ENCODE data around the gene DPYD. TPM values are rescaled to one million over a fixed set of nuclear protein-coding genes. Genes with fewer than 3 reads are reported as not detected.

The DPYD gene
- total and polyA plus RNA-seq, 4 donors: 16.2 to 51.3 (median 29.1) TPM

GRCh38 chr1:97901017-97901658 is 19.7 kb downstream of the DPYD start:
- H3K4me1 ChIP-seq (ENCODE audit: control insufficient read depth in 1 of 2, insufficient read depth in 2 of 2, low read length in 2 of 2): peaks cover 0 to 2% of the 10 kb centered on the region in 2 donors
- no peak overlapping the region for H3K4me3 ChIP-seq (ENCODE audit: low read length in 2 of 2)
- no peak for DNase-seq
- ATAC-seq (ENCODE audit: low FRiP score): no peak
- 49 to 57% methylated on average over 2 of the region's 2 CpGs for WGBS, 2 donors
- H3K27me3 ChIP-seq (ENCODE audit: control insufficient read depth in 1 of 2, insufficient read depth in 2 of 2, low read length in 1 of 2): no peaks in the 10 kb centered on the region
- H3K36me3 ChIP-seq (ENCODE audit: control insufficient read depth in 1 of 2, insufficient read depth in 2 of 2, low read length in 1 of 2): no peaks in the 10 kb centered on the region
- intact Hi-C loops (cut with DNase I): no loop called here
- H3K9me3 ChIP-seq (ENCODE audit: control insufficient read depth, low read length): peaks cover 2% of the 10 kb centered on the region
- no peak overlapping the region for H3K27ac ChIP-seq (ENCODE audit: low read depth in 1 of 2, low read length in 2 of 2)

GRCh38 chr1:97898948-97899347 is 21.9 kb downstream of the DPYD start:
- intact Hi-C loops (cut with DNase I): no loop called here
- WGBS, 2 donors: 50 to 55% methylated on average over 3 of the region's 3 CpGs

GRCh38 chr1:97895278-97895677 is 25.6 kb downstream of the DPYD start:
- ATAC-seq (ENCODE audit: low FRiP score): no peak

More at GRCh38 chr1:97898948-97899347, 21.9 kb downstream of the DPYD start:
- Histone ChIP-seq H3K9me3 (ENCODE audit: control insufficient read depth, low read length) (peaks cover 2% of the 10 kb centered on the region), H3K4me3 (ENCODE audit: low read length in 2 of 2) (no peak overlapping the region), H3K27ac (ENCODE audit: low read depth in 1 of 2, low read length in 2 of 2) (no peak overlapping the region), H3K4me1 (ENCODE audit: control insufficient read depth in 1 of 2, insufficient read depth in 2 of 2, low read length in 2 of 2) (peaks cover 0 to 2% of the 10 kb centered on the region in 2 donors), H3K27me3 (ENCODE audit: control insufficient read depth in 1 of 2, insufficient read depth in 2 of 2, low read length in 1 of 2) (no peaks in the 10 kb centered on the region), H3K36me3 (ENCODE audit: control insufficient read depth in 1 of 2, insufficient read depth in 2 of 2, low read length in 1 of 2) (no peaks in the 10 kb centered on the region)
- ATAC-seq (ENCODE audit: low FRiP score) (no peak), DNase-seq (no peak)

GRCh38 chr1:97893844-97894243 is 27.0 kb downstream of the DPYD start:
- intact Hi-C loops (cut with DNase I): no loop called here
- peaks cover 2% of the 10 kb centered on the region for H3K9me3 ChIP-seq (ENCODE audit: control insufficient read depth, low read length)
- no peaks in the 10 kb centered on the region for H3K36me3 ChIP-seq (ENCODE audit: control insufficient read depth in 1 of 2, insufficient read depth in 2 of 2, low read length in 1 of 2)
- H3K27ac ChIP-seq (ENCODE audit: low read depth in 1 of 2, low read length in 2 of 2): no peak overlapping the region
- H3K27me3 ChIP-seq (ENCODE audit: control insufficient read depth in 1 of 2, insufficient read depth in 2 of 2, low read length in 1 of 2): no peaks in the 10 kb centered on the region
- ATAC-seq (ENCODE audit: low FRiP score) (no peak), DNase-seq (no peak)
- H3K4me1 ChIP-seq (ENCODE audit: control insufficient read depth in 1 of 2, insufficient read depth in 2 of 2, low read length in 2 of 2): no peaks in the 10 kb centered on the region
- H3K4me3 ChIP-seq (ENCODE audit: low read length in 2 of 2): no peak overlapping the region

More at GRCh38 chr1:97895278-97895677, 25.6 kb downstream of the DPYD start:
- peaks cover 2% of the 10 kb centered on the region for H3K9me3 ChIP-seq (ENCODE audit: control insufficient read depth, low read length)
- WGBS, 2 donors: 89 to 91% methylated on average over 1 of the region's 1 CpG
- no peaks in the 10 kb centered on the region for H3K36me3 ChIP-seq (ENCODE audit: control insufficient read depth in 1 of 2, insufficient read depth in 2 of 2, low read length in 1 of 2)
- intact Hi-C loops (cut with DNase I): no loop called here
- no peak for DNase-seq
- H3K27ac ChIP-seq (ENCODE audit: low read depth in 1 of 2, low read length in 2 of 2): no peak overlapping the region
- no peaks in the 10 kb centered on the region for H3K4me1 ChIP-seq (ENCODE audit: control insufficient read depth in 1 of 2, insufficient read depth in 2 of 2, low read length in 2 of 2)
- no peaks in the 10 kb centered on the region for H3K27me3 ChIP-seq (ENCODE audit: control insufficient read depth in 1 of 2, insufficient read depth in 2 of 2, low read length in 1 of 2)
- H3K4me3 ChIP-seq (ENCODE audit: low read length in 2 of 2): no peak overlapping the region

- Histone ChIP-seq H3K27ac (ENCODE audit: low read depth in 1 of 2, low read length in 2 of 2) (no peak overlapping the region), H3K27me3 (ENCODE audit: control insufficient read depth in 1 of 2, insufficient read depth in 2 of 2, low read length in 1 of 2) (no peaks in the 10 kb centered on the region), H3K4me3 (ENCODE audit: low read length in 2 of 2) (no peak overlapping the region), H3K9me3 (ENCODE audit: control insufficient read depth, low read length) (no peaks in the 10 kb centered on the region), H3K4me1 (ENCODE audit: control insufficient read depth in 1 of 2, insufficient read depth in 2 of 2, low read length in 2 of 2) (no peaks in the 10 kb centered on the region), H3K36me3 (ENCODE audit: control insufficient read depth in 1 of 2, insufficient read depth in 2 of 2, low read length in 1 of 2) (no peaks in the 10 kb centered on the region)
- ATAC-seq (ENCODE audit: low FRiP score) (no peak), DNase-seq (no peak)
- 90 to 94% methylated on average over 1 of the region's 1 CpG for WGBS, 2 donors
- intact Hi-C loops (cut with DNase I): no loop called here
Measured at GRCh38 chr1:97886199-97886598, 34.6 kb downstream of the DPYD start.

GRCh38 chr1:97883823-97884222 is 37.0 kb downstream of the DPYD start:
- Histone ChIP-seq H3K27me3 (ENCODE audit: control insufficient read depth in 1 of 2, insufficient read depth in 2 of 2, low read length in 1 of 2) (no peaks in the 10 kb centered on the region), H3K4me3 (ENCODE audit: low read length in 2 of 2) (no peak overlapping the region), H3K36me3 (ENCODE audit: control insufficient read depth in 1 of 2, insufficient read depth in 2 of 2, low read length in 1 of 2) (no peaks in the 10 kb centered on the region), H3K27ac (ENCODE audit: low read depth in 1 of 2, low read length in 2 of 2) (no peak overlapping the region), H3K9me3 (ENCODE audit: control insufficient read depth, low read length) (no peaks in the 10 kb centered on the region), H3K4me1 (ENCODE audit: control insufficient read depth in 1 of 2, insufficient read depth in 2 of 2, low read length in 2 of 2) (no peaks in the 10 kb centered on the region)
- DNase-seq (no peak), ATAC-seq (ENCODE audit: low FRiP score) (no peak)
- 90 to 92% methylated on average over 1 of the region's 1 CpG for WGBS, 2 donors
- intact Hi-C loops (cut with DNase I): no loop called here

- no peaks in the 10 kb centered on the region for H3K4me1 ChIP-seq (ENCODE audit: control insufficient read depth in 1 of 2, insufficient read depth in 2 of 2, low read length in 2 of 2)
- no peak for DNase-seq
- H3K27ac ChIP-seq (ENCODE audit: low read depth in 1 of 2, low read length in 2 of 2): no peak overlapping the region
- H3K9me3 ChIP-seq (ENCODE audit: control insufficient read depth, low read length): no peaks in the 10 kb centered on the region
- H3K27me3 ChIP-seq (ENCODE audit: control insufficient read depth in 1 of 2, insufficient read depth in 2 of 2, low read length in 1 of 2): no peaks in the 10 kb centered on the region
- H3K4me3 ChIP-seq (ENCODE audit: low read length in 2 of 2): no peak overlapping the region
- H3K36me3 ChIP-seq (ENCODE audit: control insufficient read depth in 1 of 2, insufficient read depth in 2 of 2, low read length in 1 of 2): no peaks in the 10 kb centered on the region
- WGBS, 2 donors: 74 to 86% methylated on average over 2 of the region's 2 CpGs
- ATAC-seq (ENCODE audit: low FRiP score): no peak
- intact Hi-C loops (cut with DNase I): no loop called here
Measured at GRCh38 chr1:97877307-97877706, 43.5 kb downstream of the DPYD start.

- DNase-seq (no peak), ATAC-seq (ENCODE audit: low FRiP score) (no peak)
- 87% methylated on average over 3 of the region's 3 CpGs for WGBS, 2 donors
- Histone ChIP-seq H3K36me3 (ENCODE audit: control insufficient read depth in 1 of 2, insufficient read depth in 2 of 2, low read length in 1 of 2) (no peaks in the 10 kb centered on the region), H3K4me3 (ENCODE audit: low read length in 2 of 2) (no peak overlapping the region), H3K27ac (ENCODE audit: low read depth in 1 of 2, low read length in 2 of 2) (no peak overlapping the region), H3K4me1 (ENCODE audit: control insufficient read depth in 1 of 2, insufficient read depth in 2 of 2, low read length in 2 of 2) (no peaks in the 10 kb centered on the region), H3K27me3 (ENCODE audit: control insufficient read depth in 1 of 2, insufficient read depth in 2 of 2, low read length in 1 of 2) (no peaks in the 10 kb centered on the region), H3K9me3 (ENCODE audit: control insufficient read depth, low read length) (no peaks in the 10 kb centered on the region)
- intact Hi-C loops (cut with DNase I): no loop called here
Measured at GRCh38 chr1:97875996-97876395, 44.8 kb downstream of the DPYD start.

GRCh38 chr1:97870589-97870988 is 50.2 kb downstream of the DPYD start:
- 68 to 78% methylated on average over 7 of the region's 7 CpGs for WGBS, 2 donors
- H3K27ac ChIP-seq (ENCODE audit: low read depth in 1 of 2, low read length in 2 of 2): no peak overlapping the region
- ATAC-seq (ENCODE audit: low FRiP score) (no peak), DNase-seq (no peak)
- no peaks in the 10 kb centered on the region for H3K36me3 ChIP-seq (ENCODE audit: control insufficient read depth in 1 of 2, insufficient read depth in 2 of 2, low read length in 1 of 2)
- intact Hi-C loops (cut with DNase I): no loop called here
- H3K9me3 ChIP-seq (ENCODE audit: control insufficient read depth, low read length): peaks cover 2% of the 10 kb centered on the region
- H3K4me1 ChIP-seq (ENCODE audit: control insufficient read depth in 1 of 2, insufficient read depth in 2 of 2, low read length in 2 of 2): no peaks in the 10 kb centered on the region
- H3K27me3 ChIP-seq (ENCODE audit: control insufficient read depth in 1 of 2, insufficient read depth in 2 of 2, low read length in 1 of 2): no peaks in the 10 kb centered on the region
- H3K4me3 ChIP-seq (ENCODE audit: low read length in 2 of 2): no peak overlapping the region
